IPS-NIHi7 (cell line): ENCODE measurements around the gene SEMA3B.
"Not testable (repeated sequence)": the region's sequence is repeated elsewhere in the genome, so short reads cannot be mapped to it uniquely, and the experiment has no call there.

Experiments
- DNase-seq: peaks from one replicate; pipeline ENCODE4 v3.0.0; 2012; ENCODE audit warnings: mixed read lengths; ENCODE audit errors: extremely low spot score

SEMA3B gene

GRCh38 chr3:50293079-50293801, 24.3 kb downstream of the SEMA3B start:
- DNase-seq = no peak

GRCh38 chr3:50294089-50294488, 25.1 kb downstream of the SEMA3B start:
- no peak for DNase-seq

- DNase-seq = no peak
These were observed 25.8 kb downstream of the SEMA3B start for GRCh38 chr3:50294492-50295403.

GRCh38 chr3:50295553-50296431, 26.8 kb downstream of the SEMA3B start:
- no peak for DNase-seq

- no peak for DNase-seq
These were observed 27.9 kb downstream of the SEMA3B start for GRCh38 chr3:50296721-50297383.

GRCh38 chr3:50297384-50297775, 28.4 kb downstream of the SEMA3B start:
- DNase-seq = no peak

GRCh38 chr3:50297896-50298725, 29.2 kb downstream of the SEMA3B start:
- DNase-seq = no peak

GRCh38 chr3:50298836-50299637, 30.1 kb downstream of the SEMA3B start, which contains the start of the genes HYAL3 and NAA80:
Gene HYAL3 (minus strand): TSS chr3:50299405. CDS start chr3:50295602, 3,803 bp downstream.
Gene NAA80 (minus strand): TSS chr3:50299405. CDS start chr3:50297463, 1,942 bp downstream.
- DNase-seq = peak; percentile 98

GRCh38 chr3:50299638-50299928, 30.6 kb downstream of the SEMA3B start:
- no peak for DNase-seq

- no peak for DNase-seq
These were observed 31.2 kb downstream of the SEMA3B start for GRCh38 chr3:50299929-50300680.

- no peak for DNase-seq
These were observed 31.8 kb downstream of the SEMA3B start for GRCh38 chr3:50300681-50301254.

GRCh38 chr3:50302095-50303012, 33.4 kb downstream of the SEMA3B start:
- no peak for DNase-seq

GRCh38 chr3:50303013-50303815, 34.3 kb downstream of the SEMA3B start, which contains the start of gene HYAL1:
Gene HYAL1 (minus strand): TSS chr3:50303574. CDS start chr3:50302956, 618 bp downstream.
- DNase-seq = peak; percentile 89

- no peak for DNase-seq
These were observed 35.7 kb downstream of the SEMA3B start for GRCh38 chr3:50304601-50305000.

GRCh38 chr3:50312041-50312440, 43.1 kb downstream of the SEMA3B start:
- DNase-seq = not testable (repeated sequence)

- no peak for DNase-seq
These were observed 45.4 kb downstream of the SEMA3B start for GRCh38 chr3:50314342-50314741.
